Measurements from ENCODE around the gene C9.
"Not testable (repeated sequence)": the region's sequence is repeated elsewhere in the genome, so short reads cannot be mapped to it uniquely, and the experiment has no call there.

C9 gene

DNA sequence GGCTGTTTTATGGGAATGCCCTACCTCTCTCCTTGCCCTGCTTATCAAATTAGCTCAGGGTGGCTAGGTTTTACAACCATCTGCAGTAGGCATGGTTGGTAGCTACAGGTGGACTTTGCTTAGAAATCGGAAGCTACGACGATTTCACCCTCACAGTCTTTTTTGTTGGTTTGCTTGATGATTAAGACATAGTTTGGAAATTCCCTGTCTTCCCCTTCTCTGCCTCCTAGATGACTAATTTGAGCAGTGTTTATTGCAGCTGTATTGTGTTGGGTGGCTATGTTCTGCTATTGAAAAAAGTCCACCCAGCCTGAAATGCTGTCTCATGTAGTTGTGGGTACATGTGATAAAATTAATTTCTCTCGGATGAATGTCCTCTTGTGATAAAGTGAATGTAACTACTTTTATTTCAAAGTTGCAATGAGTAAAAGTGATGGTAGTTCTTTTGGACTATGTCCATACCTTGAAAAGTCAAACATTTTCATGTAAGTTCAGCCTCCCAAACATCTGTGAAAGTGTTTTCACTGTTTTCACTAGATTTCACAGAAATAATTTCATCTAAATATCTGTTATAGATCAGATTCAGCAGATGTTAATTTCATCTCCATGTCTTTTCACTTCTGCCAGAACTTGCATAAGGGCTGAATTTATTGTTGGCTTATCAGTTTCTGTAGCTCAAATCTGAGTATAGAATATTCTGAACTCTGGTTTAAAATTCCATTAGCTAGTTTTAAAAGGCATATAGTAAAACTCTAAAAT is 107.6 kb downstream of the C9 start:
- DNase-seq = no peak

DNA sequence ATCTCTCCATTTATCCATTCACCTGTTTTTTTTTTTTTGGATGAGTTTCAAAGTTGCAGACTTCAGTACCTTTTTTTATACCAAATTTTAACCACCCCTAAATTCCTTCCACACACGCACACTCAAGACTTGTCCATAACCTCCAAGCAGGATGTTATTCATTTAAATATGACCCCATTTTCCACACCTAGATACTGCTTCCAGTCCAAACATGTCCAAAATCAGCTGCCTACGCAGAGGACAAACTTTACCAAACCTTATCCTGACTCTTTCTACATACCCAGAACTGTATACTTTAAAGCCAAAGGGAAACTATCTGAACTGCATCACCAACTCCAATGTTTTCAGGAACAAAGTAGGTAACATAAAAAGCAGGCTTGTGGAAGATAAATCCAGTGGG is 108.9 kb downstream of the C9 start:
- no peak for DNase-seq

DNA sequence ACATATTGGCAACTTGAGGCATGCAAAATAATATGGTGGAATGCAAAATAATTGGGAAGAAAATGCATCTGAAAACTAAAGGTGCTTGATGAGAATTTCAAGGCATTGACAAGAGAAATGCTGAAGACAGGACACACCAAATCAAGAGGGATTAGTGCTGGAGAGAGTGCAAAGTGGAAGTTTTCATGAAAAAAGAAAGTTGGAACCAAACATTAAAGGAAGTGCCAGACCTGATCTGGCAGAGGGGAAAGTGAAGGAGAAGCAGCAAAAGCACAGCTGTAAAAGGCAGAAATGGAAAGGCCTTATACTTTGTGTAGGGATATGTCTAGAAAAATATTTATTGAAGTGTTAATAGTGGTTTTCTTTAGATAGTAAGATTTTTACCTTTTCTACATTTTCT is 109.6 kb downstream of the C9 start:
- no peak for DNase-seq

DNA sequence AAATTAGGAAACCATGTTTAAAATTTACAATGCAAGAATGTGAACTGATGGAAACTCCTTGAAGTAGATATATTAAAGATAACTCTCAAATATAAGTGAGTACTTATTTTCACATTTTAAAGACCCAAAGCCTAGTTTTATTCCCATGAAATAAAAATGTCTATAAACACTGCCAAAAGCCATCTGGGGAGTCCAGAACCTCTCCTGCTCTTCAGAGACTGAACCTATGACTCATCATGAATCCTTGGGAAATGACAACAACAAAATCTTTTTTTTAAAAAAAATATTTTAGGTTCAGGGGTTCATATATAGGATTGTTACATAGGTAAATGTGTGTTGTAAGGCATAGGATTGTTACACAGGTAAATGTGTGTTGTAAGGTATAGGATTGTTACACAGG is 111.1 kb downstream of the C9 start:
- no peak for DNase-seq

DNA sequence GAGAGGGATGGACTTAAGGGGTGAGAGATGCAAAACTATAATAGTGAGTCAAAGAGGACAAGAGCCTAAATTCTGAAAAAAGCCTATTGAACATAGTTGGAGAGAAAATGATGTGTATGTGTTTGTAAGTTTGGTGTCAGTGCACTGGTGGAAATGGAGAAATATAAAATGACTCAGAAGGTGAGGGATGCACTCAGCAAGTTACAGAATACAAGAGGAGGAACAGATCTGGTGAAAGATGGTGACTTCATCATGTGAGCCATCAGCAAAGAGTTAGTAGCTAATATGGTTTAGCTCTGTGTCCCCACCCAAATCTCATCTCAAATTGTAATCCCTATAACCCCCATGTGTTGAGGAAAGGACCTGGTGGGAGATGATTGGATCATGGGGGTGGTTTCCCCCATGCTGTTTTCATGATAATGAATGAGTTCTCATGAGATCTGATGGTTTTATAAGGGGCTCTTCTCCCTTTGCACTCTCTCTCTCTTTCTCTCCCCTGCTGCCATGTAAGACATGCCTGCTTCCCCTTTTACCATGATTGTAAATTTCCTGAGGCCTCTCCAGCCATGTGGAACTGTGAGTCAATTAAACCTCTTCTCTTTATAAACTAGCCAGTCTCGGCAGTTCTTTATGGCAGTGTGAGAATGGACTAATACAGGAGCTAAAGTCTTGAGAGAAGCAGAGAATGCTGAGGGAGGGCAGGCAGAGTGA is 114.6 kb downstream of the C9 start:
- no peak for DNase-seq

DNA sequence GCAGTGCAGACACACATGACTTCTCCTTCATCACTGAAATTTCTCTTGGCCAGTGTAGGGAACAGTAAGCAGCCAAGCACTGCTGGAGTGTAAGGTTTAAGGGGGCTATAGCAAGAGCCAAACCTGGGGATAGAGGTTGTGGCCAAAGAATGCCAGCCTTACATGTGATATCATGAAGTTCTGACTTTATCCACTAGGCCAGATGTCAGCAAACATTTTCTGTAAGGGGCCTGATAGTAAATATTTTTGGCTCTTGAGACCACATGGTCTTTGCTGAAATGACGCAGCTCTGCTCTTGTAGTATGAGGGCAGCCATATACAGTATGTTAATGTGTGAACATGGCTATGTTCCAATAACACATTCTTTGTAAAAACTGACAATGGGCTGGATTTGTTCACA is 115.2 kb downstream of the C9 start:
- no peak for DNase-seq

DNA sequence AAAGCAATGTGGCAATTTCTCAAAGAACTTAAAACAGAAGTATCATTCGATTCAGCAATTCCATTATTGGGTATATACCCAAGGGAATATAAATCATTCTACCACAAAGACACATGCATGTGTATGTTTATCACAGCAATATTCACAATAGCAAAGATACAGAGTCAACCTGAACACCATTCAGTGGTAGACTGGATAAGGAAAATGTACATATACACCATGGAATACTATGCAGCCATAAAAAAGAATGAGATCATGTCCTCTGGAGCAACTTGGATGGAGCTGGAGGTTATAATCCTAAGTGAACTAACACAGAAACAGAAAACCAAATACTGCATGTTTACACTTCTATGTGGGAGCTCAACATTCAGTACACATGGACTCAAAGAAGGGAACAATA is 123.5 kb downstream of the C9 start:
- no peak for DNase-seq

DNA sequence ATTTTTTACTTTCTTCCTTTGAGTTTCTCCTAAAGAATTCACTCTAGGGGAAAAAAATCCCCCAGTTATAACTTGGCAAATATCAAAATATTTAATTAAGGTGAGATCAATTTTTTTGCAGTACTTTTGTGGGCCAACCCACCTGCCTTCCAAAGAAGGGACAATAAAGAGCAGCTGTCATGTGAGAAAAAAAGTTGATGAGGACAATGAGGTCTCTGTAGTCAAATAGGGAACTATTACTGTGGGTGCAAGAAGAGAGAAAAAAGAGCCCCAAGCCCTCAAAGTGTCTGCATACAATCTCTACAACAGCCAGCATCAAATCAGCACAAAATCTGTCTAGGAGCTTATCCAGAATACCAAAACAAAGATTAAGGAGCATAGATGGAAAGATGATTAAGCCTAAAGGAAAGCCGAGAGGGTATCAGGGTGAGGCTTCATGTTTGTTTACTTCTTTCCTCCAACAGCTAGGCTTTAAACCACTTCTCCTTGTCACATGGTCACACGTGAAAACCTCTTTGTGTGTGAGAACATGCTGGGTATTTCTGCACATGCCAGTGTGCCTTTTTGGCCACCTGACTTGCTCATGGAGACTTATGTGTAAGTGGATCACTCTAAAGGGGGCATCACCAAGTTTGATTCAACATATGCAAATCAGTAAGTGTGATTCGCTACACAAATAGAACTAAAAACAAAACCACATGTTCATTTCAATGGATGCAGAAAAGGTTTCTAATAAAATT is 125.8 kb downstream of the C9 start:
- no peak for DNase-seq

DNA sequence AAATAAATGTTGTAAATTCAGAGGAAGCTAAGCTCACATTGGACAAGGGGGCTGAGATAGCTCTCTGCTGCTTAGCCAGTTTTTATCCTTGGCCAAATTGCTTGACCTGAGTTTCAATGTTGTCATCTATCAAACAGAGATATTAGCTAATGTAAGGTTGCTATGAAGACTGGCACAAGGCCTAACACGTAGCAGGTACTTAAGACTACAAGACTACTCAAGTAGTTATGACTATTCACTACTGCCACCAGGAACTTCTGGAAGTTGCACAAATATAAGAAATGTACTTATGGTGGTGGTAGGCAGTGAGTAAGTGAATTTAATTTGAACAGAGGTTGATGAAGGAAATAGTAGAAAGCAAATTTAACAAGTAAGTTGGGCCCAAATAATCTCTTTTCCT is 127.6 kb downstream of the C9 start:
- DNase-seq = no peak

DNA sequence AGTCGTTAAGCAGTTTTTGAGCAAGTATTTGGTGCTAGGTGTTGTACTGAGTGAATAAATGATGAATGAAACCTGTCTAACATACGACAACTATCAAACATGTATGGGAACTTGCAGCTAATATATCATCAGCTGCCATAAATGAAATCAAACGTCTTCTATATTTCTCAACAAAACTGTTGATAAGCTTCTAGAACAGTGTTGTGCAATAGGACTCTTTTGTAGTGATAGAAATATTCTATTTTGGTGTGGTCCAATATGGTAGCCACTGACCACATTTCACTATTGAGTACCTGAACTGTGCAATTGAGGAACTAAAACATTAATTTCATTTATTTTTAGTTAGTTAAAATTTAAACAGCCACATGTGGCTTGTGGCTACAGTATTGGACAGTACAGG is 128.6 kb downstream of the C9 start:
- no peak for DNase-seq

DNA sequence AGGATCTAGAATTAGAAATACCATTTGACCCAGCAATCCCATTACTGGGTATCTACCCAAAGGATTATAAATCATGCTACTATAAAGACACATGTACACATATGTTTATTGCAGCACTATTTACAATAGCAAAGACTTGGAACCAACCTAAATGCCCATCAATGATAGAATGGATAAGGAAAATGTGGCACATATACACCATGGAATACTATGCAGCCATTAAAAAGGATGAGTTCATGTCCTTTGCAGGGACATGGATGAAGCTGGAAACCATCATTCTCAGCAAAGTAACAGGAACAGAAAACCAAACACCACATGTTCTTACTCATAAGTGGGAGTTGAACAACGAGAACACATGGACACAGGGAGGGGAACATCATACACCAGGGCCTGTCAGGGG is 129.8 kb downstream of the C9 start:
- DNase-seq = not testable (repeated sequence)

Measured in stimulated activated CD4-positive, alpha-beta T cell treated with anti-CD3 and anti-CD28 coated beads, Interleukin-1b, Interleukin-23, amount 100 ng/mL, for 48 hours (primary cell).